BJ (cell line): ENCODE data around the gene MAP3K4. TPM values are rescaled to one million over a fixed set of nuclear protein-coding genes. Genes with fewer than 3 reads are reported as not detected.

Experiments used
- CTCF ChIA-PET: fragments of 350-600 bp; formaldehyde crosslinking; extraction: SDS; loops from one replicate; lab custom pipeline; 2021; ENCODE audit warnings: antibody characterized with exemption, inconsistent platforms; lab: Yijun Ruan, JAX
- POLR2A ChIA-PET: fragments of 300-600 bp; sonication (Branson Sonifier 250); formaldehyde crosslinking; extraction: SDS; loops from one replicate; lab custom pipeline; 2021; ENCODE audit warnings: antibody characterized with exemption; lab: Charles Lee
- DNase-seq: peaks from one replicate; pipeline ENCODE4 v3.0.0-alpha.2; 2011; ENCODE audit warnings: low read depth
- H3K27me3 ChIP-seq: 2 replicates; pipeline ENCODE4 v1.6.0; 2011; ENCODE audit warnings: low read length; ENCODE audit not compliant: control insufficient read depth, insufficient read depth
- H3K36me3 ChIP-seq: 2 replicates; pipeline ENCODE4 v1.5.1; 2011; ENCODE audit warnings: low read length; ENCODE audit not compliant: control insufficient read depth, insufficient read depth
- H3K4me3 ChIP-seq: 2 replicates; pipeline ENCODE4 v1.5.1; 2011; ENCODE audit warnings: low read depth, mild to moderate bottlenecking, control low read depth, low read length
- polyA plus RNA-seq: library from polyadenylated mRNA; depleted of rRNA; stranded (reverse); fragments of >200 nt; gene quantifications from 2 replicates; pipeline ENCODE4 v1.2.3, GENCODE V29; 2011
- TF ChIP-seq, protein P1 (sequence below): IDR thresholded peaks from 2 replicates; pipeline ENCODE4 v1.5.1; 2011; ENCODE audit warnings: low read depth, mild to moderate bottlenecking, control low read depth, inconsistent platforms, low read length, moderate library complexity; ENCODE audit not compliant: insufficient read depth

MAP3K4 gene
- polyA plus RNA-seq, 1 experiment = 5.3 TPM

DNA sequence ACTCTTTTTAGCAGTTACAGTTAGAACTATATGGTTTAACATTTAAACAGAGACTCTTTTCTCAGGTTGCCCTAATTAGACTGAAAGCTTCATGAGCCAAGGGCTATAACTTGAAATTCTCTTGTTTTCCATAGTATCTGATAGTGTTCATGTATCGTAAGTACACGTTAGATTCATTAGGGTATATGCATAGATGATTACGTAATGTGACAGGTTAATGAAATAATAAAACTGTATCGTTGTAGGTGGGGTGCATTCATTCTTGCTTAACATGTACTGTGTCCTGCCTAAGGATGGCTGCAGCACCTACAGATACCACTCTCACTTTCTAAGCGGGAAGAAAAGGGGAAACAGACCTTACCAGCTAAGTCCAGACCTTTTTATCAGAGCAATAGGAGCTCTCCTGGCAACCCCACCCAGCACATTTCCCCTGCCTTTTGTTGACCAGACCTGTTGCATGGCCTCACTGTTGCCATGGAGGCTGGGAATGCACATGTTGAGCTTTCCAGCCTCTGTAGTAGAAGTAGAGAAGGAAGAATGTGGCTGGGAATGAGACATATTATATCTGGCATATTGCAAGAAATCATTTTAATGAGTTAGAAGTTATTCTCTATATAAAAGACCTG is 83.0 kb downstream of the MAP3K4 start:
- TF ChIP-seq, protein P1, sequence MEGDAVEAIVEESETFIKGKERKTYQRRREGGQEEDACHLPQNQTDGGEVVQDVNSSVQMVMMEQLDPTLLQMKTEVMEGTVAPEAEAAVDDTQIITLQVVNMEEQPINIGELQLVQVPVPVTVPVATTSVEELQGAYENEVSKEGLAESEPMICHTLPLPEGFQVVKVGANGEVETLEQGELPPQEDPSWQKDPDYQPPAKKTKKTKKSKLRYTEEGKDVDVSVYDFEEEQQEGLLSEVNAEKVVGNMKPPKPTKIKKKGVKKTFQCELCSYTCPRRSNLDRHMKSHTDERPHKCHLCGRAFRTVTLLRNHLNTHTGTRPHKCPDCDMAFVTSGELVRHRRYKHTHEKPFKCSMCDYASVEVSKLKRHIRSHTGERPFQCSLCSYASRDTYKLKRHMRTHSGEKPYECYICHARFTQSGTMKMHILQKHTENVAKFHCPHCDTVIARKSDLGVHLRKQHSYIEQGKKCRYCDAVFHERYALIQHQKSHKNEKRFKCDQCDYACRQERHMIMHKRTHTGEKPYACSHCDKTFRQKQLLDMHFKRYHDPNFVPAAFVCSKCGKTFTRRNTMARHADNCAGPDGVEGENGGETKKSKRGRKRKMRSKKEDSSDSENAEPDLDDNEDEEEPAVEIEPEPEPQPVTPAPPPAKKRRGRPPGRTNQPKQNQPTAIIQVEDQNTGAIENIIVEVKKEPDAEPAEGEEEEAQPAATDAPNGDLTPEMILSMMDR = no peak
- POLR2A ChIA-PET = no interaction called here
- CTCF ChIA-PET = no interaction called here
- Histone ChIP-seq H3K27me3 (no peaks in the 10 kb centered on the region), H3K4me3 (no peak overlapping the region), H3K36me3 (no peaks in the 10 kb centered on the region; the same call in 1 of the 2 replicates)
- DNase-seq = no peak

DNA sequence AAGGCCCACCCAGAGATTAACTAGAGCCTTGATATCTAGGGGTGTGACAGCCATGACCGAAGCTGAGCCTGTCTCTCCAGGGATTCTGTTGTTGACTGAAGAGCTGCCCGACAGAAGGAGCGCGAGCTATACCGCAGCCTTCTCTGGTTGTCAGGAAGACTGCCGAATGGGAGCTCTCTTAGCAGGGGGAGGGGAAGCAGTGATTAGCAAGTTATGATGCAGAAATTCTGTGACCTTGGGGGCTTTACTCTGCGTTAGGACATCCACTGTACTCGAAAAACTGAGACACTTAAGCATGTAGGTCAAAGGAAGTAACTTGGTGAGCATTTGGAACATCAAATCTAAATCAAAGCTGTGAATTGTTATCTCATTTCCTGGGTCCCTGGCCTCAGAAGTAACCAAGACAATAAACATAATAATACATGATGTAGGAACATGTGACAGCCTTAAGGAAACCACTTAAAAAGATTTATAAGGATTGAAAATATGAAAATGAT is 84.7 kb downstream of the MAP3K4 start:
- H3K36me3 ChIP-seq = no peaks in the 10 kb centered on the region; the same call in 1 of the 2 replicates
- CTCF ChIA-PET = interaction anchor here (1.6 kb wide), 1 partner anchor 12 kb away, joined by 3 read pairs; no protein-coding TSS in a partner anchor
- no peaks in the 10 kb centered on the region for H3K27me3 ChIP-seq
- POLR2A ChIA-PET = no interaction called here
- H3K4me3 ChIP-seq = no peak overlapping the region
- TF ChIP-seq, protein P1 = no peak
- DNase-seq = no peak

DNA sequence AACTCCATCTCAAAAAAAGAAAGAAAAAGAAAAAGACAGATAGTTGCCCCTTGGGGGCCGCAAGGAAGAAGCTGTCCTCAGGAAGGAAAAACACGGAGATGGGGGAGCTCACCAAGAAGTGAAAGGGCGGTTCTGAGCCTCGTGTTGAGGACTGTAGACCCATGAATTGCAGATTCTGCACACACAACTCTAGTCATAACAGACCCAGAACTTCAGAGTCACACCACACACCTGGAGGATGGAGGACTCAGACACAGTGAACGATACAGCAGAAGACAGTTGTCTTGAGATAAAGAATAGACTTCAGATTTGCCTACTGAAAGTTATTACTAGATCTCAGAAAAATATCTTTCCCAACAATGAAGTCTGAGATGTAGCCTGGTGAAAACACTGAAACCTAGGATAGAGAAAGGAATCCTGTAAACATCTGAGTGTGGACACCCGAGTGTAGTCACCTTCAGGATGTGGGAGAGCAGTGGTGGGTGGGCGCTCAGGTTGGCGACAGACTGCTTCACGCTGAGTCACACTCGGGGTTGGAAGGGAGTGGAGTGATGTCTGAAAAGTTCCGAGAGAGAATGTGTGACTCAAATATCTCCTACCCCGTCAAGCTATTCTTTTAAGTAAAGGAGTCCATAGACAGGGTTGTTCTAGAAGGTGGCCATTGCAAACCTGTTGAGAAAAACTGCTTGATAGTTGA is 88.1 kb downstream of the MAP3K4 start:
- DNase-seq = peak; percentile 21
- ChIA-PET POLR2A (no interaction called here), CTCF (interaction anchor here (0.7 to 1.7 kb wide), 3 partner anchors 10 to 294 kb away, joined by 3 read pairs; no protein-coding TSS in a partner anchor)
- H3K36me3 ChIP-seq = peaks cover 2% of the 10 kb centered on the region; the same call in 1 of the 2 replicates
- no peak overlapping the region for H3K4me3 ChIP-seq
- H3K27me3 ChIP-seq = no peaks in the 10 kb centered on the region
- TF ChIP-seq, protein P1 = no peak

DNA sequence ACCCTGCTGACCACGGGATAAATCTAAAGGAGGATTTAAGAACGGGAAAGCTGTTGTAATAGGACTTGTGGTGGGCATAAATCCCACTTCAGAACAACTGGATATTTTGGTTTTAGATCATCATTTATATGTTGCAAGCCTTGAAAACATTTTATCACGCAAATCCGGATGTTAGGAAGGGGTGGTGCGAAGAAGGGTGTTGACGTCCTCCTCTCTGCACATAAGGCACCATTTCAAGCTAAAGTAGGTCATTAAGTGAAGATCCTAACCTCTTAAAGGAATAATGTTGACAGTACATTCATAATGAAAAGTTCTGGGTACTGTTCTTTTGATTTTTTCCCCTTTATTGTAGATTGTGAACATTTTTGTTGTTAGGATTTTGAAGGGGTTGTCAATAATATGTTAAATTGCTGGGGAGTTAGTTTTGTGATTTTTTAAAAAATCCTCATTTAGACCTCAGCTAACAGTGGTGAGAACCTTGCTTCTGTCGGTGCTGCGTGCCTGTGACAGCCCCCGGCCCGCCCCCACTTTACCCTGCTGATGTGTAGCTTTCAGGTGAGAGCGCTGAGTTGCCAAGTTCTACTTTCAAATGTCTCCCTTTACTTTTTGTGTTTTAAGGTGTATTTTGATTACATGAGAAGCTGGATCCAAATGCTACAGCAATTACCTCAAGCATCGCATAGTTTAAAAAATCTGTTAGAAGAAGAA is 88.8 kb downstream of the MAP3K4 start:
- Histone ChIP-seq H3K27me3 (no peaks in the 10 kb centered on the region), H3K36me3 (peaks cover 2% of the 10 kb centered on the region; the same call in 1 of the 2 replicates), H3K4me3 (no peak overlapping the region)
- POLR2A ChIA-PET = no interaction called here
- no peak for DNase-seq
- CTCF ChIA-PET = interaction anchor here (0.7 to 1.7 kb wide), 3 partner anchors 10 to 294 kb away, joined by 3 read pairs; no protein-coding TSS in a partner anchor
- TF ChIP-seq, protein P1 = no peak
